Stimulated activated naive CD4-positive, alpha-beta T cell treated with Interleukin-2 at 50 U/mL for 16 hours (primary cell): ENCODE results near the gene CDH13.

Source experiments
- DNase-seq: peaks from one replicate; lab custom pipeline; 2025; lab: John Stamatoyannopoulos, UW

The CDH13 gene

GRCh38 chr16:83439412-83439811, 812.6 kb downstream of the CDH13 start:
- no peak for DNase-seq

GRCh38 chr16:83441517-83441916, 814.7 kb downstream of the CDH13 start:
- no peak for DNase-seq

- DNase-seq = no peak
Measured at GRCh38 chr16:83443972-83444371, 817.2 kb downstream of the CDH13 start.

GRCh38 chr16:83447560-83447959, 820.8 kb downstream of the CDH13 start:
- DNase-seq = no peak

- no peak for DNase-seq
Measured at GRCh38 chr16:83449861-83450260, 823.1 kb downstream of the CDH13 start.

GRCh38 chr16:83453977-83454376, 827.2 kb downstream of the CDH13 start:
- DNase-seq = no peak

- DNase-seq = no peak
Measured at GRCh38 chr16:83455716-83456115, 828.9 kb downstream of the CDH13 start.

- DNase-seq = no peak
Measured at GRCh38 chr16:83456934-83457333, 830.2 kb downstream of the CDH13 start.

- no peak for DNase-seq
Measured at GRCh38 chr16:83458612-83459011, 831.8 kb downstream of the CDH13 start.

- DNase-seq = no peak
Measured at GRCh38 chr16:83464991-83465390, 838.2 kb downstream of the CDH13 start.

- DNase-seq = no peak
Measured at GRCh38 chr16:83470416-83470815, 843.6 kb downstream of the CDH13 start.

GRCh38 chr16:83472776-83473501, 846.2 kb downstream of the CDH13 start:
- no peak for DNase-seq

GRCh38 chr16:83473926-83474650, 847.3 kb downstream of the CDH13 start:
- no peak for DNase-seq

- DNase-seq = no peak
Measured at GRCh38 chr16:83475108-83475507, 848.3 kb downstream of the CDH13 start.

- DNase-seq = no peak
Measured at GRCh38 chr16:83481589-83481988, 854.8 kb downstream of the CDH13 start.

GRCh38 chr16:83482545-83483162, 855.9 kb downstream of the CDH13 start:
- no peak for DNase-seq

GRCh38 chr16:83490073-83490472, 863.3 kb downstream of the CDH13 start:
- DNase-seq = no peak

- DNase-seq = no peak
Measured at GRCh38 chr16:83494459-83494858, 867.7 kb downstream of the CDH13 start.

- no peak for DNase-seq
Measured at GRCh38 chr16:83501481-83501880, 874.7 kb downstream of the CDH13 start.

GRCh38 chr16:83508295-83508694, 881.5 kb downstream of the CDH13 start:
- no peak for DNase-seq

- DNase-seq = no peak
Measured at GRCh38 chr16:83509316-83509715, 882.5 kb downstream of the CDH13 start.

- no peak for DNase-seq
Measured at GRCh38 chr16:83510906-83511305, 884.1 kb downstream of the CDH13 start.
